HG03103 (cell line): ENCODE data around the gene HSD17B10.
"Not testable (repeated sequence)": the region's sequence is repeated elsewhere in the genome, so short reads cannot be mapped to it uniquely, and the experiment has no call there.

Source experiments
- ATAC-seq: cut with Tn5 transposase; IDR thresholded peaks from one replicate; pipeline ENCODE4 v1.9.1; 2021; ENCODE audit warnings: low read depth; ENCODE audit not compliant: unreplicated experiment

Gene HSD17B10

GRCh38 chrX:53433651-53434639 is at the start of gene HSD17B10:
Gene HSD17B10 (minus strand): TSS chrX:53434370. CDS start chrX:53434345, 25 bp downstream.
- ATAC-seq: peak; percentile 93

- ATAC-seq: no peak
Measured at GRCh38 chrX:53483416-53483815, 49.2 kb upstream of the HSD17B10 start.

- ATAC-seq: no peak
Measured at GRCh38 chrX:53481816-53482465, 47.8 kb upstream of the HSD17B10 start.

- no peak for ATAC-seq
Measured at GRCh38 chrX:53481093-53481492, 46.9 kb upstream of the HSD17B10 start.

GRCh38 chrX:53479301-53479700 is 45.1 kb upstream of the HSD17B10 start:
- no peak for ATAC-seq

- no peak for ATAC-seq
Measured at GRCh38 chrX:53476371-53476770, 42.2 kb upstream of the HSD17B10 start.

GRCh38 chrX:53474707-53475106 is 40.5 kb upstream of the HSD17B10 start:
- ATAC-seq: no peak

GRCh38 chrX:53471346-53471745 is 37.2 kb upstream of the HSD17B10 start:
- no peak for ATAC-seq

- not testable (repeated sequence) for ATAC-seq
Measured at GRCh38 chrX:53468659-53469058, 34.5 kb upstream of the HSD17B10 start.

- no peak for ATAC-seq
Measured at GRCh38 chrX:53458082-53458481, 23.9 kb upstream of the HSD17B10 start.

- no peak for ATAC-seq
Measured at GRCh38 chrX:53456254-53456653, 22.1 kb upstream of the HSD17B10 start.

GRCh38 chrX:53452812-53453211 is 18.6 kb upstream of the HSD17B10 start:
- ATAC-seq: no peak

GRCh38 chrX:53449632-53450031 is 15.5 kb upstream of the HSD17B10 start:
- ATAC-seq: no peak

GRCh38 chrX:53447441-53447840 is 13.3 kb upstream of the HSD17B10 start:
- ATAC-seq: no peak

- ATAC-seq: no peak
Measured at GRCh38 chrX:53445977-53446376, 11.8 kb upstream of the HSD17B10 start.

- ATAC-seq: no peak
Measured at GRCh38 chrX:53442322-53442631, 8.1 kb upstream of the HSD17B10 start.

GRCh38 chrX:53441531-53442321 is 7.6 kb upstream of the HSD17B10 start:
- ATAC-seq: peak; percentile 67

GRCh38 chrX:53440621-53441517 is 6.7 kb upstream of the HSD17B10 start:
- no peak for ATAC-seq

- ATAC-seq: no peak
Measured at GRCh38 chrX:53440101-53440500, 5.9 kb upstream of the HSD17B10 start.

- no peak for ATAC-seq
Measured at GRCh38 chrX:53438832-53439230, 4.7 kb upstream of the HSD17B10 start.
